Activated T-helper 17 cell treated with anti-CD3 and anti-CD28 coated beads, Interleukin-2, amount 50 U/mL, for 72 hours (primary cell): Measurements from ENCODE around the gene TEDC1. TPM values are rescaled to one million over a fixed set of nuclear protein-coding genes. Genes with fewer than 3 reads are reported as not detected.

Source experiments
- ATAC-seq: fragments of 150-1000 bp; cut with Tn5 transposase; replicated peaks from 2 replicates; pipeline ENCODE4 v1.10.0; 2021; ENCODE audit warnings: mild to moderate bottlenecking, moderate library complexity
- H3K27ac Mint-ChIP-seq: one replicate; pipeline ENCODE4 v1.8.0; 2022; ENCODE audit warnings: mixed read lengths
- H3K27me3 Mint-ChIP-seq: one replicate; pipeline ENCODE4 v1.8.0; 2022; ENCODE audit warnings: mixed read lengths
- H3K36me3 Mint-ChIP-seq: one replicate; pipeline ENCODE4 v1.8.0; 2022; ENCODE audit warnings: low read depth, mild to moderate bottlenecking, mixed read lengths
- H3K4me1 Mint-ChIP-seq: one replicate; pipeline ENCODE4 v1.8.0; 2022; ENCODE audit warnings: mixed read lengths
- H3K4me3 Mint-ChIP-seq: one replicate; pipeline ENCODE4 v1.8.0; 2022; ENCODE audit warnings: mild to moderate bottlenecking, mixed read lengths
- H3K9me3 Mint-ChIP-seq: one replicate; pipeline ENCODE4 v1.8.0; 2022; ENCODE audit warnings: mixed read lengths
- total RNA-seq, 2 donors: library from RNA; stranded (reverse); gene quantifications; one replicate each; pipeline ENCODE4 v1.2.3, GENCODE V29; 2022

TEDC1 gene
- total RNA-seq, 2 donors from 2014 or later, result 23.3 to 39.1 TPM

DNA sequence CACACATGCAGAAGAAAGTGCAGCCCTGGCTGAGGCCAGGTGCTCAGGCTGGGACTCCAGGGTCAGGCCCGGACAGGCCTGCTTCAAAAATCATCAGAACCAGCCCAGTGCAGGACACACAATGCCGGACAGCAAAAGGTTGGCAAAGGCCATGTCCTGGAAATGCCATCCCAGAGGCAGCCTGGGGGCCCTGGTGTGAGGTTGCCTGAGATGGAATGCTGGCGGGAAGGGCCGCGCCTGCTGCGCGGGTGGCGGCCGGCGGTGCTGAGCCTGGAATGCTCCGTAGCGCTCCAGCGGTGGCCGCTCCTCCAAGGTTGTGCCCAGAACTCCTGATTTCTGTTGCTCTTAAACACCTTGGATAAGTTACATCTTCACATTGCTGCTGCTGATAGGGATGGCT lies 38.1 kb upstream of the TEDC1 start:
- Mint-ChIP-seq H3K9me3 (no peaks in the 10 kb centered on the region), H3K27me3 (no peaks in the 10 kb centered on the region), H3K27ac (no peak overlapping the region), H3K4me3 (no peak overlapping the region), H3K4me1 (no peaks in the 10 kb centered on the region), H3K36me3 (peaks cover 48% of the 10 kb centered on the region)
- no peak for ATAC-seq

DNA sequence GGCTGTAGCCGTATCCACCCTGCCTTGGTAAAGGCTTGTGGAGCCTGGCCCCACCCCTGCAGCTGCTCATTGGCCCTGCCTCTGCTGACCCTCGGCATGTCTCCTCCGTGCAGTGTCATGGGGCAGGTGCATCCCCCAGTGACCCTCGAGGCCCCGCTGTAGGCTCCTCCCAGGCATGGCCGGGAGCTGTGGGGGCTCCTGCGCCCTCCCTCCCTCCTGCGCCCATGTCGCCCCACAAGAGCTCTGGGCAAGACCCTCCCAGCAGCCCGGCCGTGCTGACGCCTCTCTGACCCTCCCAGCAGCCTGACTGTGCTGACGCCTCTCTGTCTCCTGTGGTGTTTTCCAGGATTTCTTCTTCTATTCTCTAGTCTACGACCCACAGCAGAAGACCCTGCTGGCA lies 37.2 kb upstream of the TEDC1 start:
- no peaks in the 10 kb centered on the region for H3K4me1 Mint-ChIP-seq
- no peak overlapping the region for H3K27ac Mint-ChIP-seq
- H3K36me3 Mint-ChIP-seq, result peaks cover 48% of the 10 kb centered on the region
- H3K4me3 Mint-ChIP-seq, result no peak overlapping the region
- no peak for ATAC-seq
- no peaks in the 10 kb centered on the region for H3K9me3 Mint-ChIP-seq
- H3K27me3 Mint-ChIP-seq, result no peaks in the 10 kb centered on the region

DNA sequence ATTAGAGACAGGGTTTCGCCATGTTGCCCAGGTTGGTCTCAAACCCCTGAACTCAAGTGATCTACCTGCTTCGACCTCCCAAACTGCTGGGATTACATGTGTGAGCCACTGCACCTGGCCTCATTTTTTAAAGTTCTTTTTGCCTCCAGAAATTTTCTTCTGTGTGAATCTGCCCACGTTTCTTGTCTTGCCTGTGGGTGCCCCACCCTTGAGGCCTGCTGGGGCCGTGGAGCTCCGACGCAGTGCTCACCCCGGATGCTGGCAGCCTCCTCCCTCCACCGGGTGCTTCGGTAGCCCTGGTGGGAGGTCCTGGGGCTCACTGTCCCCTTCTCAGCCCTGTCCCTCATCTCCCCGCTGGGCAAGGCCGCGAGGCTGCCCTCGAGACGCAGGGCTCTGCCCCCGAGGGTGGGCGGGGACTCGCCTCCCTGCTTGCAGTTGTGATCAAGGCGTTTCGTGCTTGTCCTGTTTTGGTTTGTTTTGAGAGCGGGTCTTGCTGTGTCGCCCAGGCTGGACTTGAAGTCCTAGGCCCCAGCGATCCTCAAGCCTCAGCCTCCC lies 35.9 kb upstream of the TEDC1 start:
- no peak overlapping the region for H3K4me3 Mint-ChIP-seq
- H3K27ac Mint-ChIP-seq, result no peak overlapping the region
- H3K27me3 Mint-ChIP-seq, result no peaks in the 10 kb centered on the region
- no peaks in the 10 kb centered on the region for H3K4me1 Mint-ChIP-seq
- ATAC-seq, result no peak
- H3K9me3 Mint-ChIP-seq, result no peaks in the 10 kb centered on the region
- H3K36me3 Mint-ChIP-seq, result peaks cover 48% of the 10 kb centered on the region

DNA sequence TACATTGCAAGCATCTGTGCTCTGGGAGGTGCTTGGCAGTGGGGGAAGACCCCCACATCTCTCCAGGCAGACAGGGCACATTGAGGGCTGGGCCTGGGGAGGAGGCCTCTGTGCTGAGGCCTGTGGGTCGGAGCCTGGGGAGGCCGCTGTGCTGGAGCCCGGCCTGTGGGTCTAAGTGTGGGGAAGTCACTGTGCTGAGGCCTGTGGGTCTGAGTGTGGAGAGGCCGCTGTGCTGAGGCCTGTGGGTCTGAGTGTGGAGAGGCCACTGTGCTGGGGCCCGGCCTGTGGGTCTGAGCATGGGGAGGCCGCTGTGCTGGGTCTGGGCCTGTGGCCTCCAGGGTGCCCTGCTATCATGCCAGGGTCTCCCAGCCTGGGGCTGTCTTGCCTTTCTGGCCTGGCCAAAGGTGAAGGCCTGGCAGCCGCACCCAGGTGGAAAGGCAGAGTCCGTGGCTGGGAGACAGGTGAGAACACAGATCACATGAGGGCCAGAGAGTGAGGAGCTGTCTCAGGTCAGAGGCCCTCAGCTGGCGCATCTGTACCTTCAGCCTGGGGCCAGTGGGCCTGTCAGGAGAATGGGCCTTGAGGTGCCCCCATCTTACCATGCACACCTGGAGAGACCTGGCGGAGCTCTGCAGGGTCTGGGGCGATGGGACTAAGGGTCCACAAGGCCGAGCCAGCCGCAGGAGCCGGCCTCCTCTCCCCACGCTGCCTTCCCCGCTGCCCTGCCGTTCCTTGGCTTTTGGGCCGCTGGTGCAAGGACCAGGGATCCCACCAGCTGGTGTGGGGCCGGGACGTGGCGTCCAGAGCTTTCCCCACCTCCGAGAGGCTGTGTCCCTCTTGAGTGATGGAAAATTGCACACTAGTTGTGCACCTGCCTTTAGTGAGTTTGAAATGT lies 35.0 kb upstream of the TEDC1 start:
- Mint-ChIP-seq H3K9me3 (no peaks in the 10 kb centered on the region), H3K4me1 (no peaks in the 10 kb centered on the region), H3K27me3 (no peaks in the 10 kb centered on the region), H3K36me3 (peaks cover 48% of the 10 kb centered on the region), H3K4me3 (no peak overlapping the region), H3K27ac (no peak overlapping the region)
- no peak for ATAC-seq

- Mint-ChIP-seq H3K27ac (no peak overlapping the region), H3K36me3 (peaks cover 48% of the 10 kb centered on the region), H3K4me3 (no peak overlapping the region), H3K4me1 (no peaks in the 10 kb centered on the region), H3K27me3 (no peaks in the 10 kb centered on the region), H3K9me3 (no peaks in the 10 kb centered on the region)
- no peak for ATAC-seq
Observed at GRCh38 chr14:105456736-105457617, 34.1 kb upstream of the TEDC1 start.

DNA sequence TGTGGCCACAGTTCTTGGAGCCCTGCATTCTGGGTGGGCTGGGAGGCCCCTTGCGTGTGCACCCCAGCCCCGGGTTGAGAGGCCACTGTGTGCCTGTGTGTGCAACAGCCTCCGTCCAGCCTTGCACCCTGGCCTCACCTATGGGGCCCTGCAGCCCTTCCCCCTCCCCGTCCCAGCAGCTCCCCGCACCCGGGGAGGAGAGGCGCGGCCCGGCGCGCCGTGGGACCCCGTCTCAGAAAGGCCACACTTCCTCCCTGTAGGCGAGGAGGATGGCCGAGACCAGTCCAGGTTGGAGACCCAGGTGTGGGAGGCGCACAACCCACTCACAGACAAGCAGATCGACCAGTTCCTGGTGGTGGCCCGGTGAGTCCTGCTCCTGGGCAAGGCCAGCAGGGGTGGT lies 33.0 kb upstream of the TEDC1 start:
- H3K27me3 Mint-ChIP-seq, result no peaks in the 10 kb centered on the region
- no peak overlapping the region for H3K27ac Mint-ChIP-seq
- no peaks in the 10 kb centered on the region for H3K4me1 Mint-ChIP-seq
- ATAC-seq, result no peak
- no peaks in the 10 kb centered on the region for H3K9me3 Mint-ChIP-seq
- H3K36me3 Mint-ChIP-seq, result peaks cover 39% of the 10 kb centered on the region
- H3K4me3 Mint-ChIP-seq, result no peak overlapping the region

GRCh38 chr14:105458571-105458970 lies 32.5 kb upstream of the TEDC1 start:
- H3K36me3 Mint-ChIP-seq, result peaks cover 39% of the 10 kb centered on the region
- no peaks in the 10 kb centered on the region for H3K9me3 Mint-ChIP-seq
- H3K27me3 Mint-ChIP-seq, result no peaks in the 10 kb centered on the region
- ATAC-seq, result no peak
- no peaks in the 10 kb centered on the region for H3K4me1 Mint-ChIP-seq
- H3K27ac Mint-ChIP-seq, result no peak overlapping the region
- no peak overlapping the region for H3K4me3 Mint-ChIP-seq

DNA sequence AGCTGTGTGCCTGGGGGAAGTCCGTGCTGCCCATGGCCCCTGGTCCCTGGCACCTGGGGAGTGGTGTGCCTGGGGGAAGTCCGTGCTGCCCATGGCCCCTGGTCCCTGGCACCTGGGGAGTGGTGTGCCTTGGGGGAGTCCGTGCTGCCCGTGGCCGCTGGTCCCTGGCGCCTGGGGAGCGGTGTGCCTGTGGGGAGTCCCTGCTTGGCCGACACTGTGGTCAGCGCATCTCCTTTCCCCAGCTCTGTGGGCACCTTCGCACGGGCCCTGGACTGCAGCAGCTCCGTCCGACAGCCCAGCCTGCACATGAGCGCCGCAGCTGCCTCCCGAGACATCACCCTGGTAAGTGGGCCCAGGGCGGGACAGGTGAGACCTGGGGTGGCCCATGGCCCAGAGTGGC lies 30.9 kb upstream of the TEDC1 start:
- no peak for ATAC-seq
- no peaks in the 10 kb centered on the region for H3K4me1 Mint-ChIP-seq
- H3K9me3 Mint-ChIP-seq, result no peaks in the 10 kb centered on the region
- H3K4me3 Mint-ChIP-seq, result no peak overlapping the region
- no peak overlapping the region for H3K27ac Mint-ChIP-seq
- H3K36me3 Mint-ChIP-seq, result peaks cover 25% of the 10 kb centered on the region
- no peaks in the 10 kb centered on the region for H3K27me3 Mint-ChIP-seq

GRCh38 chr14:105460616-105461015 lies 30.4 kb upstream of the TEDC1 start:
- Mint-ChIP-seq H3K27me3 (no peaks in the 10 kb centered on the region), H3K36me3 (peaks cover 20% of the 10 kb centered on the region), H3K4me3 (no peak overlapping the region), H3K27ac (no peak overlapping the region), H3K4me1 (no peaks in the 10 kb centered on the region), H3K9me3 (no peaks in the 10 kb centered on the region)
- ATAC-seq, result no peak

DNA sequence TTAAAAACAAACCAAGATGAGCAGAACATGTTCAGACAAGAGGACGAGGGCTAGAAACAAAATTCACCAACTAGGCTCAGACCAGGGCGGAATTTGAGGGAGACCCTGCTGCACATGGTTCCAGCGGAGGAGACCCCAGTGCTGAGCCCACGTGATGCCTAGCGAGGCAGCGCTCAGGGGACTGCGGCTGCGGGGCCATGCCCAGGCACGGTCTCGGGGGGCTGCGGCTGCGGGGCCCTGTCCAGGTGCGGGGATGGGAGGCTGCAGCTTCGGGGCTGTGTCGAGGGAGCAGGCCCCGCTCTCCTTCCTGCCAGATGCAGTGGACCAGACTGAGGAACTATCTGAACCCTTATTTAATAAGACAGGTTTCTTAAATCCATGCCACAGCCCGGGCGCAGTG lies 29.1 kb upstream of the TEDC1 start:
- Mint-ChIP-seq H3K4me3 (no peak overlapping the region), H3K4me1 (no peaks in the 10 kb centered on the region), H3K9me3 (no peaks in the 10 kb centered on the region), H3K27ac (no peak overlapping the region), H3K36me3 (peaks cover 18% of the 10 kb centered on the region), H3K27me3 (no peaks in the 10 kb centered on the region)
- ATAC-seq, result no peak

DNA sequence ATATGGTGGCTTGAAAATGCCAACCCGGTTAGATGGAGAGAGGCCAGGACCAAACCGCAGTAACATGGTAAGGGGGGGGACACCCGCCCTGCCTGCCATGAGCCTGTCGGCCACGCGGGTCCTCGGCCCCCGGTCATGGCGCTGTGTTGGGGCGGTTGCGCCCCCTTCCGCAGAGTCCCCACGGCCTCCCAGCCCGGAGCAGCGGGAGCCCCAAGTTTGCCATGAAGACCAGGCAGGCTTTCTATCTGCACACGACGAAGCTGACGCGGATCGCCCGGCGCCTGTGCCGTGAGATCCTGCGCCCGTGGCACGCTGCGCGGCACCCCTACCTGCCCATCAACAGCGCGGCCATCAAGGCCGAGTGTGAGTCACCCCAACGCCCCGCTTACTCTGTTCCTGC lies 26.5 kb upstream of the TEDC1 start:
- no peaks in the 10 kb centered on the region for H3K9me3 Mint-ChIP-seq
- H3K27ac Mint-ChIP-seq, result no peak overlapping the region
- no peak for ATAC-seq
- no peaks in the 10 kb centered on the region for H3K4me1 Mint-ChIP-seq
- H3K27me3 Mint-ChIP-seq, result no peaks in the 10 kb centered on the region
- no peak overlapping the region for H3K4me3 Mint-ChIP-seq
- H3K36me3 Mint-ChIP-seq, result peaks cover 13% of the 10 kb centered on the region

DNA sequence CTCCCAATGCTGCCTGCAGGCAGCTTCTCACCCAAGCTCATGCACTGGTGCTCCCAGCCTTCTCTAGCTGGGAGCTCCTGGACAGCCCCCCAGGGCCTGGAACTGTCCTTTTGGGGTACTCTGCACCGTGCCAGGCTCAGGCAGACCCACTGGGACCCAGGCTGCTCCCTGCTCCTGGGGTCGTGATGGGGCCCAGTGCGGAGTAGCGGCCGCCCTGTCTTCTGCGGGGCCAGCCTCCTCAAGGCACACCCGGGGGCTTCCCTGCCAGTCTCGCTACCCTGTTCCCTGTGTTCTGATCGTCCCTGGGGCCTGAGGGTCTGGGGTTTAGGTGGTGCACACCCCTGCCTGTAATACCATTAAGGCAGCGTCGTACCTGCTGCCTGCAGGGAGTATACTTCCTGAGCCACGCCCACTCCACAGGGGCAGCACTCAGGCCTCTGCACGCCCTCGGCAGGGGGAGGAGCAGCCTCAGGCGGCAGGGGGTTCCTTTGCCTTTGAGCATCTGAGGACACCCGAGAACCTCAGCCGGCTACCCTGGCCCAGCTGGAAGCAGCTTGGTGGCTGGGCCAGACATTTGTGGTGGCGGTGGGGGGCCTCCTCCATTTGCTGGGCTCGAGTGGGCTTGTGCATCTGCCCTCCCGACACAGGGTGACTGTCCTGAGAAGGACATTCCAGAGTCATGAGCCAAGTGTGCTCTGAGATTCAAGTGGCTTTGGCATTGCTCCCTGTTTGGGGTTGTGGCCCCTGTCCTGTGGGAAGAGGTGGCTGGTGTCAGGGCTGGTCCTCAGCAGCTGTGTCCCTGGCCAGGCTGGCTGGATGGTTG lies 25.6 kb upstream of the TEDC1 start:
- Mint-ChIP-seq H3K36me3 (peaks cover 13% of the 10 kb centered on the region), H3K27ac (no peak overlapping the region), H3K27me3 (no peaks in the 10 kb centered on the region), H3K9me3 (no peaks in the 10 kb centered on the region), H3K4me3 (no peak overlapping the region), H3K4me1 (no peaks in the 10 kb centered on the region)
- no peak for ATAC-seq

DNA sequence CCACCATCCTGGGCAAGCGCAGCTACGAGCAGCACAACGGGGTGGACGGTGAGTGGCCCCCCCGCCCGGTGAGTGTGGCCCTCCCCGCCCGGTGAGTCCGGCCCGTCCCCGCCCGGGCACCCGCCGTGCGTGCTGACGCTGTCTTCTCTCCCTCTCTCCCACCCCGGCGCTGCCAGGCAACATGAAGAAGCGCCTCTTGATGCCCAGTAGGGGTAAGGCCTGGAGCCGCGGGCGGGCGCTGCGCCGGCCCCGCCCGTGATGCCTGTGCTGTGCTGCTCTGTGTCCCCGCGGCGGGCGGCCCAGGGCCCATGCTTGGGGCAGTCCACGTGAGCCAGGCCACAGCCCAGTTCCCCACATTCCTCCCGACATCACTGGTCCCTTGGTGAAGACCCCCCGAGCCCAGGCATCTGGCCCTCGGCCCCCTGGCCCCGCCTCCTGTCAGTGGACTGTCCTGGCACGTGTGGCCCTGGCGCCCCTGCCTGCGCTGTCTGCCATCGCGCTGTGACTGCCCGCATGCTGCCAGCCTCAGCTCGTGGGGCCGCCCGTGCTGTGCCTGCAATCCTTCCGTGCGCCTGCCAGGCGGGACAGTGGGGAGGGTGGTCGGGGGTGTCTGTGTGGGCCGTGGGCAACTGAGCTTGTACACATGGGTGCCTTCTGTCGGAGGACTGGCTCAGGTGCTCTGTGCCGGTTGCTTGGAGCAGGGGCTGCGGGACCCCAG lies 24.4 kb upstream of the TEDC1 start:
- no peaks in the 10 kb centered on the region for H3K9me3 Mint-ChIP-seq
- H3K27me3 Mint-ChIP-seq, result no peaks in the 10 kb centered on the region
- no peak for ATAC-seq
- H3K4me3 Mint-ChIP-seq, result no peak overlapping the region
- no peak overlapping the region for H3K27ac Mint-ChIP-seq
- no peaks in the 10 kb centered on the region for H3K4me1 Mint-ChIP-seq
- H3K36me3 Mint-ChIP-seq, result peaks cover 7% of the 10 kb centered on the region
